ENCODE data around the gene IGF1R.

DNA sequence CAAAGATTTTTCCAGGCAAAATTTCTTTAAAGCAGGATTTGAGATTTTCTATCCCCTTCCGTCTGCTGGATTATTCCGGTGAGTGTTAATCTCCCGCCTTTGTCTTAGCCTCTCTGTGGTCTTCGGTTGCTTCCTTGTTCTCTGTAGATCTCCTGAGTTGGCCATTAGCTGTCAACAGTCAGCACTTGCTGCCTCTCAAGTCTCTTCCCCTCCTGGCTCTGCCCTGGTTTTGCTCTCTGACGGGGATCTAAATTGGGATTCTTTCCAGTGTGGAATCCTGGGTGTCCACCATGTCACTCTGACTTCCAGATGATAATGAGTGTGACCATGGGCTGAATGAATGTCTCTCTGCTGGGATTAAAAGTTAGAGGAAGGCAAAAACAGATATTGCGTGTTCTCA lies 121.5 kb downstream of the IGF1R start:
- TF ChIP-seq, protein P1, sequence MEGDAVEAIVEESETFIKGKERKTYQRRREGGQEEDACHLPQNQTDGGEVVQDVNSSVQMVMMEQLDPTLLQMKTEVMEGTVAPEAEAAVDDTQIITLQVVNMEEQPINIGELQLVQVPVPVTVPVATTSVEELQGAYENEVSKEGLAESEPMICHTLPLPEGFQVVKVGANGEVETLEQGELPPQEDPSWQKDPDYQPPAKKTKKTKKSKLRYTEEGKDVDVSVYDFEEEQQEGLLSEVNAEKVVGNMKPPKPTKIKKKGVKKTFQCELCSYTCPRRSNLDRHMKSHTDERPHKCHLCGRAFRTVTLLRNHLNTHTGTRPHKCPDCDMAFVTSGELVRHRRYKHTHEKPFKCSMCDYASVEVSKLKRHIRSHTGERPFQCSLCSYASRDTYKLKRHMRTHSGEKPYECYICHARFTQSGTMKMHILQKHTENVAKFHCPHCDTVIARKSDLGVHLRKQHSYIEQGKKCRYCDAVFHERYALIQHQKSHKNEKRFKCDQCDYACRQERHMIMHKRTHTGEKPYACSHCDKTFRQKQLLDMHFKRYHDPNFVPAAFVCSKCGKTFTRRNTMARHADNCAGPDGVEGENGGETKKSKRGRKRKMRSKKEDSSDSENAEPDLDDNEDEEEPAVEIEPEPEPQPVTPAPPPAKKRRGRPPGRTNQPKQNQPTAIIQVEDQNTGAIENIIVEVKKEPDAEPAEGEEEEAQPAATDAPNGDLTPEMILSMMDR (IDR thresholded peaks at IDR 0.05) = no peak
- no peak for TF ChIP-seq POLR2A (IDR thresholded peaks at IDR 0.05)
- no peak for TF ChIP-seq POLR2AphosphoS5 (IDR thresholded peaks at IDR 0.05)

Measured in suprapubic skin (tissue), 4 donors.